Prostate gland (tissue), 2 donors: ENCODE measurements around the gene MRPL50. TPM values are rescaled to one million over a fixed set of nuclear protein-coding genes. Genes with fewer than 3 reads are reported as not detected.

Source experiments
- DNase-seq: peaks from one replicate; pipeline ENCODE4 v3.0.0-alpha.2; 2019; ENCODE audit warnings: low spot score
- H3K27ac ChIP-seq, 2 donors: fragments of 200-600 bp; sonication (generic); 2 replicates each; pipeline ENCODE4 v1.5.1; 2017 to 2019
- H3K27me3 ChIP-seq: fragments of 200-600 bp; sonication (generic); replicated peaks from 2 replicates; pipeline ENCODE4 v1.5.1; 2019; ENCODE audit not compliant: insufficient read depth
- H3K36me3 ChIP-seq, 2 donors: fragments of 200-600 bp; sonication (generic); 1 replicate in 1 of 2; 2 replicates in 1 of 2; pipeline versions ENCODE4 v1.5.1 to v1.8.1; 2017 to 2019
- H3K4me1 ChIP-seq: fragments of 200-600 bp; sonication (generic); replicated peaks from 2 replicates; pipeline ENCODE4 v1.5.1; 2019
- H3K4me3 ChIP-seq, 2 donors: fragments of 200-600 bp; sonication (generic); 2 replicates each; pipeline ENCODE4 v1.5.1; 2017 to 2019
- H3K9me3 ChIP-seq: fragments of 200-600 bp; sonication (generic); 2 replicates; pipeline ENCODE4 v1.5.1; 2017
- POLR2A ChIP-seq: fragments of 450-650 bp; IDR thresholded peaks from one replicate; pipeline ENCODE4 v1.6.1; 2016; ENCODE audit warnings: antibody characterized with exemption, mild to moderate bottlenecking
- POLR2AphosphoS5 ChIP-seq: sonication (generic); formaldehyde crosslinking; IDR thresholded peaks from one replicate; pipeline ENCODE4 v1.6.1; 2017; ENCODE audit warnings: antibody characterized with exemption
- WGBS: methylation state at CpG from one replicate; pipeline ENCODE4 v1.1.5; 2018; 5-methylcytosine and 5-hydroxymethylcytosine counted together
- intact Hi-C: fragments of 100-400 bp; cut with DNase I; formaldehyde crosslinking; loops from one replicate; pipeline ENCODE4 v1.14.2; 2022
- total RNA-seq, 2 donors: library from RNA; depleted of rRNA; stranded (reverse); fragments of >200 nt; gene quantifications; one replicate each; pipeline ENCODE4 v1.1.0, GENCODE V29; 2016
- TF ChIP-seq, protein P1 (sequence below), 4 experiments: fragments of 200-600 bp in 2 of 4; fragments of 450-650 bp in 2 of 4; sonication (generic) in 2 of 4; IDR thresholded peaks; 1 replicate in 3 of 4; 2 replicates in 1 of 4; pipeline ENCODE4 v1.5.1; 2016 to 2019; ENCODE audit warnings: antibody characterized with exemption in 4 of 4, mild to moderate bottlenecking in 2 of 4, moderate library complexity in 2 of 4

The MRPL50 gene
- total RNA-seq, 2 donors from 2014 or later, result 10.3 to 12.5 TPM

DNA sequence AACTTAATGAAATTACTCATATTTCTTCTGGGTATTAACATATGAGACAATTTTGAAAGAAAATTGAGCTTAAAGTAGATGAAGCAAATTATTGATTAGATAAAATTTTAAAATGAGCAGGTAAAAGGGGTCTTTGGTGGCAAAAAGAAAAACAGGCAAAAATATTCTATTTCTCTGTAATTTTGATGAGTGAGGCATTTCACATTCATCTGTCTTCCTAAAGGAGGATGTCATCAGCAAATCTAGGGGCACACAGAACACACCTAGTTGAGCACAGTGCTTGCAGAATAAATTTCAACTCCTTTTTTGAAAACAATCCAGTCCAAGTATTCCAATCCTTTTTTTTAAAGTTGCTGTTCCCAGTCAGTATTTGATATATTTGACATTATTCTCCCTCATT is 16.4 kb upstream of the MRPL50 start:
- no peak for DNase-seq
- TF ChIP-seq, protein P1, sequence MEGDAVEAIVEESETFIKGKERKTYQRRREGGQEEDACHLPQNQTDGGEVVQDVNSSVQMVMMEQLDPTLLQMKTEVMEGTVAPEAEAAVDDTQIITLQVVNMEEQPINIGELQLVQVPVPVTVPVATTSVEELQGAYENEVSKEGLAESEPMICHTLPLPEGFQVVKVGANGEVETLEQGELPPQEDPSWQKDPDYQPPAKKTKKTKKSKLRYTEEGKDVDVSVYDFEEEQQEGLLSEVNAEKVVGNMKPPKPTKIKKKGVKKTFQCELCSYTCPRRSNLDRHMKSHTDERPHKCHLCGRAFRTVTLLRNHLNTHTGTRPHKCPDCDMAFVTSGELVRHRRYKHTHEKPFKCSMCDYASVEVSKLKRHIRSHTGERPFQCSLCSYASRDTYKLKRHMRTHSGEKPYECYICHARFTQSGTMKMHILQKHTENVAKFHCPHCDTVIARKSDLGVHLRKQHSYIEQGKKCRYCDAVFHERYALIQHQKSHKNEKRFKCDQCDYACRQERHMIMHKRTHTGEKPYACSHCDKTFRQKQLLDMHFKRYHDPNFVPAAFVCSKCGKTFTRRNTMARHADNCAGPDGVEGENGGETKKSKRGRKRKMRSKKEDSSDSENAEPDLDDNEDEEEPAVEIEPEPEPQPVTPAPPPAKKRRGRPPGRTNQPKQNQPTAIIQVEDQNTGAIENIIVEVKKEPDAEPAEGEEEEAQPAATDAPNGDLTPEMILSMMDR (IDR thresholded peaks at IDR 0.05), result no peak
- no peak for TF ChIP-seq POLR2A
- TF ChIP-seq POLR2AphosphoS5, result no peak
- no peaks in the 10 kb centered on the region for H3K9me3 ChIP-seq

DNA sequence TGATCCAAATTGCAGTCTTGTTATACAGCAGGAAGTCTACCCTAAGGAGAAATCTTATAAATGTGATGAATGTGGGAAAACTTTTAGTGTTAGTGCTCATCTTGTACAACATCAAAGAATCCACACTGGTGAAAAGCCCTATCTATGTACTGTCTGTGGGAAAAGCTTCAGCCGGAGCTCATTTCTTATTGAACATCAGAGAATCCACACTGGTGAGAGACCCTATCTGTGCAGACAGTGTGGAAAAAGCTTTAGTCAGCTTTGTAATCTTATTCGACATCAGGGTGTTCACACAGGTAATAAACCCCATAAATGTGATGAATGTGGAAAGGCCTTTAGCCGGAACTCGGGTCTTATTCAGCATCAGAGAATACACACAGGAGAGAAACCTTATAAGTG is 10.7 kb upstream of the MRPL50 start:
- no peaks in the 10 kb centered on the region for H3K27me3 ChIP-seq
- intact Hi-C loops, result no loop called here
- H3K4me3 ChIP-seq, result no peak overlapping the region
- no peaks in the 10 kb centered on the region for H3K9me3 ChIP-seq
- no peaks in the 10 kb centered on the region for H3K4me1 ChIP-seq
- H3K36me3 ChIP-seq, result peaks cover 13 to 15% of the 10 kb centered on the region in 2 donors
- 96% methylated on average over 4 of the region's 4 CpGs for WGBS
- DNase-seq, result no peak
- no peak overlapping the region for H3K27ac ChIP-seq
- TF ChIP-seq POLR2A, result no peak
- TF ChIP-seq POLR2AphosphoS5, result no peak
- TF ChIP-seq, protein P1 (IDR thresholded peaks at IDR 0.05), result no peak

More for the DNA sequence above, 16.4 kb upstream of the MRPL50 start:
- no peaks in the 10 kb centered on the region for H3K36me3 ChIP-seq
- H3K27ac ChIP-seq, result no peak overlapping the region
- intact Hi-C loops, result no loop called here
- no peak overlapping the region for H3K4me3 ChIP-seq
- no peaks in the 10 kb centered on the region for H3K27me3 ChIP-seq
- no peaks in the 10 kb centered on the region for H3K4me1 ChIP-seq

DNA sequence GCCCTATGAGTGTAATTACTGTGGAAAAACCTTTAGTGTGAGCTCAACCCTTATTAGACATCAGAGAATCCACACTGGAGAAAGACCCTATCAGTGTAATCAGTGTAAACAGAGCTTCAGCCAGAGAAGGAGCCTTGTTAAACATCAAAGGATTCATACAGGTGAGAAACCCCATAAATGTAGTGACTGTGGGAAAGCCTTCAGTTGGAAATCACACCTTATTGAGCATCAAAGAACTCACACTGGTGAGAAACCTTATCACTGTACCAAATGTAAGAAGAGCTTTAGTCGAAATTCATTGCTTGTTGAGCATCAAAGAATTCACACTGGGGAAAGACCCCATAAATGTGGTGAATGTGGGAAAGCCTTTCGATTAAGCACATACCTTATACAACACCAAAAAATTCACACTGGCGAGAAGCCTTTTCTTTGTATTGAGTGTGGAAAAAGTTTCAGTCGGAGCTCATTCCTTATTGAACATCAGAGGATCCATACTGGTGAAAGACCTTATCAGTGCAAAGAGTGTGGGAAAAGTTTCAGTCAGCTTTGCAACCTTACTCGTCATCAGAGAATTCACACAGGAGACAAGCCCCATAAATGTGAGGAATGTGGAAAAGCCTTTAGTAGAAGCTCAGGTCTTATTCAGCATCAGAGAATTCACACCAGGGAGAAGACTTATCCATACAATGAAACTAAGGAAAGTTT is 10.1 kb upstream of the MRPL50 start:
- WGBS, result 93% methylated on average over 5 of the region's 5 CpGs
- H3K9me3 ChIP-seq, result no peaks in the 10 kb centered on the region
- intact Hi-C loops, result no loop called here

DNA sequence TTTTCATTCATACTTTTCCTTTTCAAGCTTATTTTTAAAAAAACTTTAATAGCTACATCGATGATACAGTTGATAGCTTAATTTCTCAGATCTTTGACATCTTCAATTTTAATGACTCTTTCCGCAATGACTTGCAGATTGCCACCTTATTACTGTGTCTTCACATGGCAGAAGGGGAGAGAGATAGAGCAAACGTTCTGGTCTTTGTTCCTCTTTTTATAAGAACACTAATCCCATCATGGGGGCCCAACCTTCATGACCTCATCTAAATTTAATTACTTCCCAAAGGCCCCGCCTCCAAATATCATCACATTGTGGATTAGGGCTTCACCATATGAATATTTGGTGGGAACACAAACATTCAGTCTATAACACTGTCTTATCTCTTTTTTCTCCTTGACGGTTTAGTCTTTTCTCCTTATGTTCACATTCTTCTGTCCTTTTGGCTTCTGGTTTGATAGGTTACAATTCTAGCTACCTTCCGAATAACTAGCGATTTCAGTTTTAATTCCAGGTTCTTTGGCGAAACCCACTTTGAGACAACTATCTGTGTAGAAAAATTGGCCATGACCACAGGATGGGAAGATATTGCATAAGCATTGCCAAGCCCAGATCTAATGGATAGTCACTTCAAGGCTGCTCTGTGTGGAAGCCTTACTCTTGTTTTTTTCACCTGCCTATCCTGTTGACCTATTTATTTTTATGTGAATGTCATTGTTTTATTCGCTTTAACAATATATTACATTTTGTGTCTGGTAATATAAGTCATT is 5.3 kb upstream of the MRPL50 start:
- no peak overlapping the region for H3K4me3 ChIP-seq
- WGBS, result 92% methylated on average over 9 of the region's 9 CpGs
- TF ChIP-seq POLR2A, result no peak
- TF ChIP-seq, protein P1 (IDR thresholded peaks at IDR 0.05), result no peak
- TF ChIP-seq POLR2AphosphoS5, result no peak
- peaks cover 10 to 24% of the 10 kb centered on the region in 2 donors for H3K36me3 ChIP-seq
- H3K9me3 ChIP-seq, result no peaks in the 10 kb centered on the region
- H3K4me1 ChIP-seq, result peaks cover 7% of the 10 kb centered on the region
- DNase-seq, result no peak
- intact Hi-C loops, result no loop called here
- no peaks in the 10 kb centered on the region for H3K27me3 ChIP-seq
- no peak overlapping the region for H3K27ac ChIP-seq

More for the DNA sequence above, 10.1 kb upstream of the MRPL50 start:
- Histone ChIP-seq H3K27me3 (no peaks in the 10 kb centered on the region), H3K36me3 (peaks cover 13 to 20% of the 10 kb centered on the region in 2 donors), H3K27ac (no peak overlapping the region), H3K4me3 (no peak overlapping the region), H3K4me1 (no peaks in the 10 kb centered on the region)
- no peak for DNase-seq
- TF ChIP-seq POLR2A, result no peak
- TF ChIP-seq, protein P1 (IDR thresholded peaks at IDR 0.05), result no peak
- no peak for TF ChIP-seq POLR2AphosphoS5
